Prostate gland (tissue), 2 donors: ENCODE results near the gene PNPLA5. TPM values are rescaled to one million over a fixed set of nuclear protein-coding genes. Genes with fewer than 3 reads are reported as not detected.

Experiments used
- DNase-seq: peaks from one replicate; pipeline ENCODE4 v3.0.0-alpha.2; 2019; ENCODE audit warnings: low spot score
- H3K27ac ChIP-seq, 2 donors: fragments of 200-600 bp; sonication (generic); 2 replicates each; pipeline ENCODE4 v1.5.1; 2017 to 2019
- H3K27me3 ChIP-seq: fragments of 200-600 bp; sonication (generic); replicated peaks from 2 replicates; pipeline ENCODE4 v1.5.1; 2019; ENCODE audit not compliant: insufficient read depth
- H3K36me3 ChIP-seq, 2 donors: fragments of 200-600 bp; sonication (generic); 1 replicate in 1 of 2; 2 replicates in 1 of 2; pipeline versions ENCODE4 v1.5.1 to v1.8.1; 2017 to 2019
- H3K4me1 ChIP-seq: fragments of 200-600 bp; sonication (generic); replicated peaks from 2 replicates; pipeline ENCODE4 v1.5.1; 2019
- H3K4me3 ChIP-seq, 2 donors: fragments of 200-600 bp; sonication (generic); 2 replicates each; pipeline ENCODE4 v1.5.1; 2017 to 2019
- H3K9me3 ChIP-seq: fragments of 200-600 bp; sonication (generic); 2 replicates; pipeline ENCODE4 v1.5.1; 2017
- POLR2A ChIP-seq: fragments of 450-650 bp; IDR thresholded peaks from one replicate; pipeline ENCODE4 v1.6.1; 2016; ENCODE audit warnings: antibody characterized with exemption, mild to moderate bottlenecking
- POLR2AphosphoS5 ChIP-seq: sonication (generic); formaldehyde crosslinking; IDR thresholded peaks from one replicate; pipeline ENCODE4 v1.6.1; 2017; ENCODE audit warnings: antibody characterized with exemption
- WGBS: methylation state at CpG from one replicate; pipeline ENCODE4 v1.1.5; 2018; 5-methylcytosine and 5-hydroxymethylcytosine counted together
- intact Hi-C: fragments of 100-400 bp; cut with DNase I; formaldehyde crosslinking; loops from one replicate; pipeline ENCODE4 v1.14.2; 2022
- total RNA-seq, 2 donors: library from RNA; depleted of rRNA; stranded (reverse); fragments of >200 nt; gene quantifications; one replicate each; pipeline ENCODE4 v1.1.0, GENCODE V29; 2016
- TF ChIP-seq, protein P1 (sequence below), 4 experiments: fragments of 200-600 bp in 2 of 4; fragments of 450-650 bp in 2 of 4; sonication (generic) in 2 of 4; IDR thresholded peaks; 1 replicate in 3 of 4; 2 replicates in 1 of 4; pipeline ENCODE4 v1.5.1; 2016 to 2019; ENCODE audit warnings: antibody characterized with exemption in 4 of 4, mild to moderate bottlenecking in 2 of 4, moderate library complexity in 2 of 4

Gene PNPLA5
- total RNA-seq, 2 donors from 2014 or later = not detected

DNA sequence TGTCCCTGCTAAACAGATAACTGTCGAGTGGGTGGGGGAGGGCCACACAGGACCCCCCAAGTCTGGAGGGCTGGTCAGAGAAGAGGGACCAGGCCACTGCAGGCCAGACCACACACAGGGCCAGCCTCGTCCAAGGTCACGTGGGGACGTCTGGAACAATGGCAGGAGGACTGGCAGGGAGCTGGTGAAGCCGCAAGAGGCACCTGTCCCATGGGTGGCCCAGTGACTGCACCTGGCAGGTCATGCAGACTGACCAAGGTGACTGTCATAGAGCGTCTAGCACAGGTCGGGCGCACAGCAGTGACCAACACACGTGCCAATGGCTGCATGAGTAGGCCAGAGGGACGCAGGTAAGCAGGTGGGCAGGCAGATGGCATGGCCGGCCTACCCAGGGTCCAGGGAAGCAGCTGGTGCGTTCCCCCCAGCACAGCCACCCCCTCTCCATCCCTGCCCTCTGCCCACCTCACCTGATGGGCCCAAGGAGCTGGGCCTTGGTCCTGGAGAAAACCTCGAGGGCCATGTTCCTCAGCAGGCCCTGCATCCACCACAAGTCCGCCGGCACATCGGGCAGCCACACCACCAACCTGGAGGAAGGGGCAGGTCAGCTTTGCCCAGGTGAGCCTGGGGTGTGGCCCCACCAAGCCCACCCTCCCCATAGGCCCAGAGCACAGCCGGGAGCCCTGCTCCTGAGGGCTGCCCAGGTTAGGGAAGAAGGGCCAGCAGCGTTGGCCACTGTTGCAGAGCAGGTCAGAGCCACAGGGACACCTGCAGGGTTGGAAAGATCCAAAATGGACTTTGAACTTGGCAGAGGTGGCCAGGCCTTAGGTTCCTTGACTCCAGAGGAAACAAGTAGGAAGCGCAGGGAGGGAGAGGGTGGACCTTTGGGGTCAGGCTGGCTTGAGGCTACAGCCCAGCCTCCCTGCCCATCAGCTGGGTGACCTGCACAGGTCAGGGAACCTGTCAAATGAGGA, 10.4 kb downstream of the PNPLA5 start:
- intact Hi-C loops = loop anchor here (10.0 kb wide), 1 partner anchor 497 kb away; no protein-coding TSS in a partner anchor
- 85% methylated on average over 14 of the region's 19 CpGs for WGBS
- no peaks in the 10 kb centered on the region for H3K9me3 ChIP-seq
- H3K27me3 ChIP-seq = no peaks in the 10 kb centered on the region
- TF ChIP-seq POLR2A (no peak), POLR2AphosphoS5 (no peak)
- TF ChIP-seq, protein P1, sequence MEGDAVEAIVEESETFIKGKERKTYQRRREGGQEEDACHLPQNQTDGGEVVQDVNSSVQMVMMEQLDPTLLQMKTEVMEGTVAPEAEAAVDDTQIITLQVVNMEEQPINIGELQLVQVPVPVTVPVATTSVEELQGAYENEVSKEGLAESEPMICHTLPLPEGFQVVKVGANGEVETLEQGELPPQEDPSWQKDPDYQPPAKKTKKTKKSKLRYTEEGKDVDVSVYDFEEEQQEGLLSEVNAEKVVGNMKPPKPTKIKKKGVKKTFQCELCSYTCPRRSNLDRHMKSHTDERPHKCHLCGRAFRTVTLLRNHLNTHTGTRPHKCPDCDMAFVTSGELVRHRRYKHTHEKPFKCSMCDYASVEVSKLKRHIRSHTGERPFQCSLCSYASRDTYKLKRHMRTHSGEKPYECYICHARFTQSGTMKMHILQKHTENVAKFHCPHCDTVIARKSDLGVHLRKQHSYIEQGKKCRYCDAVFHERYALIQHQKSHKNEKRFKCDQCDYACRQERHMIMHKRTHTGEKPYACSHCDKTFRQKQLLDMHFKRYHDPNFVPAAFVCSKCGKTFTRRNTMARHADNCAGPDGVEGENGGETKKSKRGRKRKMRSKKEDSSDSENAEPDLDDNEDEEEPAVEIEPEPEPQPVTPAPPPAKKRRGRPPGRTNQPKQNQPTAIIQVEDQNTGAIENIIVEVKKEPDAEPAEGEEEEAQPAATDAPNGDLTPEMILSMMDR (IDR thresholded peaks at IDR 0.05) = no peak
- no peaks in the 10 kb centered on the region for H3K36me3 ChIP-seq
- no peak overlapping the region for H3K4me3 ChIP-seq
- H3K27ac ChIP-seq = no peak overlapping the region
- H3K4me1 ChIP-seq = no peaks in the 10 kb centered on the region
- no peak for DNase-seq

DNA sequence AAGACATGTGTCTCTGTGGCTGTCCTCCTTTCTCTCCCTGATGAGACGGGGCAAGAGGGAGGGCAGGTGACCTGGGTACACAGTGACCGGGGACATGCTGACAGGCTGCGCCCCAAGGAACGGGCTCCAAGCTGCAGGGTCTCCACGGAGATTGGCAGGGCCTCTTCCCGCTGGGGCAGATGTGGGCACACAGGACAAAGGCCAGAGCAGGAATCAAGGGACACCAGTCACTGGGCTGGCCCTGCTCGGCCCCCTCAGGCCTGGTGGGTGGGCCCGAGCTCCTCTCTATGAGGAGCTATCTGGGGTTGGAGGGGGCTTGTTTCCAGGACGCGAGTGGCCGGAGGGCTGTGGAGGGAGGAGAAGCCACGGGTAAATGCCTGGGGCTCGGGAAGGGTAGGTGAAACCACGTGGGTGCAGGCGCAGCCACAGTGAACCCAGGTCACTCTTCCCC, 11.2 kb downstream of the PNPLA5 start:
- H3K36me3 ChIP-seq = no peaks in the 10 kb centered on the region
- TF ChIP-seq, protein P1 (IDR thresholded peaks at IDR 0.05) = no peak
- no peak for TF ChIP-seq POLR2AphosphoS5
- TF ChIP-seq POLR2A = no peak
- DNase-seq = no peak
- intact Hi-C loops = loop anchor here (10.0 kb wide), 1 partner anchor 496 kb away; no protein-coding TSS in a partner anchor
- no peak overlapping the region for H3K4me3 ChIP-seq
- no peak overlapping the region for H3K27ac ChIP-seq
- no peaks in the 10 kb centered on the region for H3K4me1 ChIP-seq
- WGBS = 84% methylated on average over 15 of the region's 15 CpGs
- H3K9me3 ChIP-seq = no peaks in the 10 kb centered on the region
- H3K27me3 ChIP-seq = no peaks in the 10 kb centered on the region

- WGBS = 84% methylated on average over 14 of the region's 14 CpGs
Measured at GRCh38 chr22:43879901-43880540, 11.8 kb downstream of the PNPLA5 start.

DNA sequence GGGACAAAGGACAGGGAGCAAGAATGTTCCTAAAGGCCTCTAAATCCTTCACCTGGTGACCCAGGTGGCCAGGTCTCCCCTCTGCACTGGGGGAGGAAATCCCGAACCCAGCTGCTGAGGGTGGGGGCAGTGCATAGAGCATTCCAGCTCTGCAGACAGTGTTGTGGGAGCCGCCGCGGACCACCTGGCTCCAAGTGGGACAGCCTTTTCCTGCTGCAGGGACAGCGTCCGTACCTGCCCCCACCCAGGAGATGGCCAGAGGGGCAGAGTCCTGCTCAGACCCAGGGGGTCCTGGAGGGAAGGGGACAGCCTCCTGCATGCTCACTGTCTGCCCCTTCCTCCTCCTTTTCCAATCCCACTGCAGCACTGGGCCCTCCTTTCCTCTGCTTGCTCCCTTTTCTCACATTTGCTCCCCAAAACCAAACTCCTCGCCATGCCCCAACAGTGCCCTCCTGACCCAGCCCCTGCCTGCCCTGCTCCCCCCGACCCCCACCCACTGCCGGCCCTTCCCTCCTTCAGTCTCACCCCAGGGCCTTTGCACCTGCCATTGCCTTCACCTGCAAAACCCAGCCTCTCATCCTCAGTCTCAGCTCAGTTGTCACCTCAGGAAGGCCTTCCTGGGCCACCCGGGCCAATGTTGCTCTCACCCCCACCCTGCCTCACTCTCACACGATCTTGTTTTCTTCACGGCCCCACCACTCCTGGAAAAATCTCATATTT, 12.8 kb downstream of the PNPLA5 start:
- intact Hi-C loops = no loop called here

More at GRCh38 chr22:43879901-43880540, 11.8 kb downstream of the PNPLA5 start:
- Histone ChIP-seq H3K27ac (no peak overlapping the region), H3K36me3 (no peaks in the 10 kb centered on the region), H3K9me3 (no peaks in the 10 kb centered on the region), H3K27me3 (no peaks in the 10 kb centered on the region), H3K4me1 (no peaks in the 10 kb centered on the region), H3K4me3 (no peak overlapping the region)
- intact Hi-C loops = loop anchor here (10.0 kb wide), 1 partner anchor 495 kb away; no protein-coding TSS in a partner anchor
- no peak for DNase-seq
- TF ChIP-seq POLR2AphosphoS5 = no peak
- TF ChIP-seq POLR2A = no peak
- TF ChIP-seq, protein P1 (IDR thresholded peaks at IDR 0.05) = no peak

More for the DNA sequence above, 12.8 kb downstream of the PNPLA5 start:
- Histone ChIP-seq H3K36me3 (no peaks in the 10 kb centered on the region), H3K4me1 (no peaks in the 10 kb centered on the region), H3K27me3 (no peaks in the 10 kb centered on the region), H3K4me3 (no peak overlapping the region), H3K9me3 (no peaks in the 10 kb centered on the region), H3K27ac (no peak overlapping the region)
- TF ChIP-seq, protein P1 (IDR thresholded peaks at IDR 0.05) = no peak
- no peak for TF ChIP-seq POLR2AphosphoS5
- no peak for TF ChIP-seq POLR2A
- WGBS = 78% methylated on average over 12 of the region's 12 CpGs
- DNase-seq = no peak
